NCI-H82 (cell line): ENCODE data around the gene RDH13.

Experiments
- DNase-seq: peaks from one replicate; lab custom pipeline; 2025; lab: John Stamatoyannopoulos, UW

The RDH13 gene

GRCh38 chr19:55091955-55092354 lies 29.0 kb upstream of the RDH13 start:
- DNase-seq, result no peak

GRCh38 chr19:55091126-55091910 lies 28.4 kb upstream of the RDH13 start:
- no peak for DNase-seq

GRCh38 chr19:55090564-55090963 lies 27.6 kb upstream of the RDH13 start:
- no peak for DNase-seq

DNA sequence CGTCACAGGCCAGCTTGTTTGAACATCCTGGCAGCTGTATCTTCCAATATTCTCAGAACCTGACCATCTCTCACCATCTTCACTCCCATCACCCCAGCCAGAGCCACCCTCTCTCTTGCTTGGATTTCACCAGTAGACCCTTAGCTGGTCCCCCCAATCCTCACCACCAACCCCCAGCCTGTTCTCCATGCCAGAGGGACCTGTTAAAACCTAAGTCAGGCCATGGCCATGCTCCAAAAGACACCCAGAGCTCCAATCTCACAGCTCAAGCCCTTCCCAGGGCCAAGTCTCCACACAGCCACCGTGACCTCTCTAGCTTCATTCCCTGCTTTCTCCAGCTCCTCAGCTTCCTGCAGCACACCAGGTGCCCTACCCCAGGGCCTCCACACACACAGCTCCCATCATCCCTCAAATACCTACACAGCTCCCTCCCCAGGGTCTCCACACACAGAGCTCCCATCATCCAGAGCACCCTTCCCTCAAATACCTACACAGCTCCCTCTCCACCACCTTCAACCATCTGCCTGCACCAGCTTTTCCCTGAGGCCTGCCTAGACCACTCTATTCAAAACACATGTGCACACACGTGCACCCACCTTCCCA lies 26.5 kb upstream of the RDH13 start:
- DNase-seq, result no peak

DNA sequence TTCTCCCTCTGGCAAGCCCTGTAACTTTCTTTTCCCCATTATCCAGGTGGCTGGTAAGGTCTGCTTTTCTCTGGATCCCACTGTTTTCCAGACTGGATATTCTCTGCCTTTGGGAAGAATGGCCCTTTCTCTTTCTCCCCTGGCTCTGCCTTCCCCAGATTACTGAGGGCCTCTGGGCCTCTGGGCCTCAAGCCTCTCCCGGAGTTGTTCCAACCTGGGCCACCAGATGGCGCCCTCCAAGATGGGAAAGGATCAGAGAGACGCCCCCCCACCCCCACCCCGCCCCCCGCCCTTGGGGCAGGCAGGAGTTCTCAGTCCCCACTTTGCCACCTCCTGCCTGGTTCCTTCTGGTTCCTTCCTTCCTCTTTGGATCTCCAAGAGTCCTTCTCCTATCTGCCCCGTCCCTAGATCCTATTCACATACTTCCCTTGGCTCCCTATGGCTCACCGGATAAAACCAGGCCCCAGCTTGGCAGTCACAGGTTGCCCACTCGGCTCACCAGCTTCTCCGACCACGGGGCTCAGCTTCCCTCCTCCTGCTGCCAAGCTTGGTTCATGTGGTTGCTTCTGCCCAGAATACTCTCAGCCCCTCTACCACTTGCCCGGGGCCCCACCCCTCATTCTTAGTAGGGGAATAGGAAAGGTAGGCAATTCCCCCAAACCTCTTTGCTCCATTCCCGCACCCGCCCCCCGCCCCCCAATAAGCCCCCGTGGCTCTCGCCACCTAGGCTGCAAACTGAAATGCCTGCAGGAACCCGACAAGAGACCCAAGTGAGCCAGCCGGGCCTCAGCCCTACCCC lies 25.8 kb upstream of the RDH13 start:
- DNase-seq, result peak; percentile 91

- no peak for DNase-seq
Observed at GRCh38 chr19:55088021-55088451, 25.1 kb upstream of the RDH13 start.

DNA sequence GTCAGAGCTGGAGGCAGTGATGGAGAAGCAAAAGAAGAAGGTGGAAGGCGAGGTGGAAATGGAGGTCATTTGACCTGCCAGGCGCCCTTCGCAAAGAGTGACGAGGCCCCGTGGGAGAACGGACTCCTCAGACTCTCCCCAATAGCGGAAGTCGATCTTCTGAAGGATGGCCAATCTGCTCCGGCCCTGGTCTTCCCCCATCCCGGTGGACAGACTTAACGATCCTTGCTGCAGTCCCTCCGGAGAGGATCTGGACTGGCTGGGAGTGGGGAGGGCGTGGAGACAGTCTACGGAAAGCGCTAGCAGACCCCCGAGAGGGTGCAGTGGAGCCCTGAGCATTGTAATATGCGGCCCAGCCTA lies 24.6 kb upstream of the RDH13 start:
- DNase-seq, result no peak

DNA sequence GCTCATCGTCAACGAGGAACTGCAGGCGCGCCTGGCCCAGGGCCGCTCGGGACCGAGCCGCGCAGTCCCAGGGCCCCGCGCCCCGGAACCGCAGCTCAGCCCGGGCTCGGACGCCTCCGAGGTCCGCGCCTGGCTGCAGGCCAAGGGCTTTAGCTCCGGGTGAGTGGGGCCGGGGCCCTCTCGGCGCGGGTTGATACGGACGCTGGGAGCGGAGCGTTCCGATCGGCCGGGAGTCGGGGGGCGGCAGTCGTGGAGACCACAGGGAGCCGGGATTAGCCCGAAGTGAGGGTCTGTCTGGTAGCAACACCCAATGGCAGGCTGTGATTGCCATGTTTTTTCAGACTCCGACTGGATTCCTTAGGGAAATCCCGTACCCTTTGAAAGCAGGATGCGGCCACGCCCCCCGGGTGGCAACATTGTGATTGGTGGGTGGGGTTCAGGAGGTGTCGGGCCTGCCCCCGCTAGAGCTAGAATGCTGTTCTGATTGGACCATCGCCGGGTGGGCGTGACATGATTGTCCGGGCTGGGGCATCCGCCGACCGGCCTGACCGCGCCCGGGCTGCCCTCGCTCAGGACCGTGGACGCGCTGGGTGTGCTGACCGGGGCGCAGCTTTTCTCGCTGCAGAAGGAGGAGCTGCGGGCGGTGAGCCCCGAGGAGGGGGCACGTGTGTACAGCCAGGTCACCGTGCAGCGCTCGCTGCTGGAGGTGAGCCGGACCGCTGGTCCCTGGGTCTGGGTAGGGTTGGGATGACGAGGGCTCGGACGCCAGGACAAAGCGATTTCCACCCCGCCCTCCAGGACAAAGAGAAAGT lies 24.0 kb upstream of the RDH13 start:
- DNase-seq, result peak; percentile 98

- no peak for DNase-seq
Observed at GRCh38 chr19:55085923-55086715, 23.2 kb upstream of the RDH13 start.

GRCh38 chr19:55084416-55084815 lies 21.5 kb upstream of the RDH13 start:
- DNase-seq, result no peak

- peak; percentile 28 for DNase-seq
Observed at GRCh38 chr19:55083004-55083850, 20.3 kb upstream of the RDH13 start.

DNA sequence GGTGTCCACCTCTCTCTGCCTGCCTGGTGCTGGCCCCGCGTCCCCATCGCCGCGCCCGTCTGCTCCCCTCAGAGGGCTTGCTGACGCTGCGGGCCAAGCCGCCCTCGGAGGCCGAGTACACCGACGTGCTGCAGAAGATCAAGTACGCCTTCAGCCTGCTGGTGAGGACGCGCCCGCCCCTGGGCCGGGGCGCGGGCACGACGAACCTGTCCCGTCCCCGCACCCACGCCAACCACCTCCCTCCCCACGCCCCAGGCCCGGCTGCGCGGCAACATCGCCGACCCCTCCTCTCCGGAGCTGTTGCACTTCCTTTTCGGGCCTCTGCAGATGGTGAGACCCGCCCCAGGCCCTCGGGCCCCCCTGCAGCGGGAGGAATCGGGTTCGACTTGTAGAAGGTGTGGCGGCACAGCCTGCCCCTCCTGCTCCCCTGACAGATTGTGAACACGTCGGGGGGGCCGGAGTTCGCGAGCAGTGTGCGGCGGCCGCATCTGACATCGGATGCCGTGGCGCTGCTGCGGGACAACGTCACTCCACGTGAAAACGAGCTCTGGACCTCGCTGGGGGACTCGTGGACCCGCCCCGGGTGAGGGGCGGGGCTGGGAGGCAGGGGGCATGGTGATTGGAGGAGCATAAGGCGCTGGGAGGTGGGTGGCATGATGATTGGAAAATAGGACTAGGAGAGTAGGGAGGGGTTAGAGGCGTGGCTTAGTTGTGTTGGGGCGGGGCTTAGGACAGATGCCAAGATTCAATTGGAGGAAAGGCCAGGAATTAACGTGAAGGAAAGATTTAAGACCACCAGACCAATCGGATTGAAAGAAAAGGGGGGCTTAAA lies 19.3 kb upstream of the RDH13 start:
- peak; percentile 98 for DNase-seq

GRCh38 chr19:55081770-55082019 lies 18.7 kb upstream of the RDH13 start:
- no peak for DNase-seq

GRCh38 chr19:55080968-55081769 lies 18.2 kb upstream of the RDH13 start:
- DNase-seq, result peak; percentile 91

DNA sequence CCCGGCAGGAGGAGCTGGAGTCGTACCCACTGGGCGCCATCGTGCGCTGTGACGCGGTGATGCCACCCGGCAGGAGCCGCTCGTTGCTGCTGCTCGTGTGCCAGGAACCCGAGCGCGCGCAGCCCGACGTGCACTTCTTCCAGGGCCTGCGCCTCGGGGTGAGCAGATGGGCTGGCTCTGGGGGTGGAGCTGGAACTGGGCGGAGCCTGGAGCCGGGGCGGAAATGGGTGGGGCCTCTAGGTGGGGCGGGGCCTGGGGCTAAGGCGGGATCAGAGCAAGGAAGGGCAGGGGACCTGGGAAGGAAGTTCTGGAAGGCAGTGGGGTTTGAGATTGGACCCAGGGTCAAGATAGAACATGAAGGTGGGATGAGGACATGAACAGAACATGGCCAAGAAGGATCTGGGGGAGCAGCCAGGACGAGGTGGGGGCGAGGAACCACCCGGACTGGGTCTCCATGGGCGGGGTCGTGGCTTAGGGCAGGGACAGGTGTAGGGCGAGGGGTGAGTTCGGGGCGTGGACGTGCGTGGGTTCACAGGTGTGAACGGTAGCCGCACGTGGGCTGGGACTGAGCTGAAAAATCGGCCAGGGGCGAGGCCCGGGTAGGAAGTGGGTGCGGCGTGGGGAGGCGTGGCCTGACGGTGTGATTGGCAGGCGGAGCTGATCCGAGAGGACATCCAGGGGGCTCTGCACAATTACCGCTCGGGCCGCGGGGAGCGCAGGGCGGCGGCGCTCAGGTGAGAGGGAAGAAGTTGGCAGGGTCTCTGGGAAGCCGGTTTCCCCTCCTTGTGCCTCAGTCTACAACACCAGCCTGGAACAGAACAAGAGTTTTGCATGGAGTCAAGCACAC lies 17.4 kb upstream of the RDH13 start:
- peak; percentile 90 for DNase-seq

GRCh38 chr19:55079400-55080038 lies 16.6 kb upstream of the RDH13 start:
- DNase-seq, result no peak

DNA sequence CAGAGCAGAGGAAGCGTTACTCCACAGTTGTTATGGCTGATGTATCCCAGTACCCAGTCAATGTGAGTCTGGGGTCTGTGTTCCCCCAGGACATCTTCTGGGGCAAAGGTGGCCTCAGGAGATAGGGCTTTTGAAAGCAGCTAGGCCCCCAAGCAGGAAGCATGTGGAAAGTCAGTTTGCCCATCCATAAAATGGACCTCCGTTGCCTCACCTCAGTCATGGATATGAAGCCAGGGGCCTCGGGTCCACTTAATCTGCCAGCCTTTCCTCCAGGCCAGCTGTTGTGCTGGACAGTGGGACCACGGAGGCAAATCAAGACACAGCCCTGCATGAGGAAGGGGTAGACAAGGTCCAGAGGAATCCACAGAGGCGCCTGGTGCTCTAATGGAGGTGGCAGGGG lies 16.0 kb upstream of the RDH13 start:
- no peak for DNase-seq
